Measurements from ENCODE around the gene TBX1.

Gene TBX1

GRCh38 chr22:19750507-19751490 is 9.8 kb upstream of the TBX1 start:
- Histone ChIP-seq H3K27ac (replicated peaks) (no peak overlapping the region), H3K27me3 (ENCODE audit: insufficient read depth, poor library complexity, severe bottlenecking) (peaks cover 21% of the 10 kb centered on the region), H3K4me3 (replicated peaks; ENCODE audit: insufficient read depth, low read length) (no peak overlapping the region)
- DNase-seq (ENCODE audit: low read depth in 1 of 2, low spot score in 1 of 2), result no peak
- TF ChIP-seq, protein P1, sequence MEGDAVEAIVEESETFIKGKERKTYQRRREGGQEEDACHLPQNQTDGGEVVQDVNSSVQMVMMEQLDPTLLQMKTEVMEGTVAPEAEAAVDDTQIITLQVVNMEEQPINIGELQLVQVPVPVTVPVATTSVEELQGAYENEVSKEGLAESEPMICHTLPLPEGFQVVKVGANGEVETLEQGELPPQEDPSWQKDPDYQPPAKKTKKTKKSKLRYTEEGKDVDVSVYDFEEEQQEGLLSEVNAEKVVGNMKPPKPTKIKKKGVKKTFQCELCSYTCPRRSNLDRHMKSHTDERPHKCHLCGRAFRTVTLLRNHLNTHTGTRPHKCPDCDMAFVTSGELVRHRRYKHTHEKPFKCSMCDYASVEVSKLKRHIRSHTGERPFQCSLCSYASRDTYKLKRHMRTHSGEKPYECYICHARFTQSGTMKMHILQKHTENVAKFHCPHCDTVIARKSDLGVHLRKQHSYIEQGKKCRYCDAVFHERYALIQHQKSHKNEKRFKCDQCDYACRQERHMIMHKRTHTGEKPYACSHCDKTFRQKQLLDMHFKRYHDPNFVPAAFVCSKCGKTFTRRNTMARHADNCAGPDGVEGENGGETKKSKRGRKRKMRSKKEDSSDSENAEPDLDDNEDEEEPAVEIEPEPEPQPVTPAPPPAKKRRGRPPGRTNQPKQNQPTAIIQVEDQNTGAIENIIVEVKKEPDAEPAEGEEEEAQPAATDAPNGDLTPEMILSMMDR (IDR thresholded peaks at IDR 0.05; ENCODE audit: insufficient read depth, low read length), result no peak
- TF ChIP-seq GABPA (IDR thresholded peaks at IDR 0.05; ENCODE audit: low read depth), result no peak
- no peak for TF ChIP-seq SPI1 (IDR thresholded peaks at IDR 0.05; ENCODE audit: borderline replicate concordance, low read depth)
- TF ChIP-seq, protein P2, sequence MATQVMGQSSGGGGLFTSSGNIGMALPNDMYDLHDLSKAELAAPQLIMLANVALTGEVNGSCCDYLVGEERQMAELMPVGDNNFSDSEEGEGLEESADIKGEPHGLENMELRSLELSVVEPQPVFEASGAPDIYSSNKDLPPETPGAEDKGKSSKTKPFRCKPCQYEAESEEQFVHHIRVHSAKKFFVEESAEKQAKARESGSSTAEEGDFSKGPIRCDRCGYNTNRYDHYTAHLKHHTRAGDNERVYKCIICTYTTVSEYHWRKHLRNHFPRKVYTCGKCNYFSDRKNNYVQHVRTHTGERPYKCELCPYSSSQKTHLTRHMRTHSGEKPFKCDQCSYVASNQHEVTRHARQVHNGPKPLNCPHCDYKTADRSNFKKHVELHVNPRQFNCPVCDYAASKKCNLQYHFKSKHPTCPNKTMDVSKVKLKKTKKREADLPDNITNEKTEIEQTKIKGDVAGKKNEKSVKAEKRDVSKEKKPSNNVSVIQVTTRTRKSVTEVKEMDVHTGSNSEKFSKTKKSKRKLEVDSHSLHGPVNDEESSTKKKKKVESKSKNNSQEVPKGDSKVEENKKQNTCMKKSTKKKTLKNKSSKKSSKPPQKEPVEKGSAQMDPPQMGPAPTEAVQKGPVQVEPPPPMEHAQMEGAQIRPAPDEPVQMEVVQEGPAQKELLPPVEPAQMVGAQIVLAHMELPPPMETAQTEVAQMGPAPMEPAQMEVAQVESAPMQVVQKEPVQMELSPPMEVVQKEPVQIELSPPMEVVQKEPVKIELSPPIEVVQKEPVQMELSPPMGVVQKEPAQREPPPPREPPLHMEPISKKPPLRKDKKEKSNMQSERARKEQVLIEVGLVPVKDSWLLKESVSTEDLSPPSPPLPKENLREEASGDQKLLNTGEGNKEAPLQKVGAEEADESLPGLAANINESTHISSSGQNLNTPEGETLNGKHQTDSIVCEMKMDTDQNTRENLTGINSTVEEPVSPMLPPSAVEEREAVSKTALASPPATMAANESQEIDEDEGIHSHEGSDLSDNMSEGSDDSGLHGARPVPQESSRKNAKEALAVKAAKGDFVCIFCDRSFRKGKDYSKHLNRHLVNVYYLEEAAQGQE (IDR thresholded peaks at IDR 0.05; ENCODE audit: insufficient replicate concordance, low read depth), result no peak
- no peak for TF ChIP-seq POLR2AphosphoS5 (IDR thresholded peaks at IDR 0.05; ENCODE audit: low read depth)

DNA sequence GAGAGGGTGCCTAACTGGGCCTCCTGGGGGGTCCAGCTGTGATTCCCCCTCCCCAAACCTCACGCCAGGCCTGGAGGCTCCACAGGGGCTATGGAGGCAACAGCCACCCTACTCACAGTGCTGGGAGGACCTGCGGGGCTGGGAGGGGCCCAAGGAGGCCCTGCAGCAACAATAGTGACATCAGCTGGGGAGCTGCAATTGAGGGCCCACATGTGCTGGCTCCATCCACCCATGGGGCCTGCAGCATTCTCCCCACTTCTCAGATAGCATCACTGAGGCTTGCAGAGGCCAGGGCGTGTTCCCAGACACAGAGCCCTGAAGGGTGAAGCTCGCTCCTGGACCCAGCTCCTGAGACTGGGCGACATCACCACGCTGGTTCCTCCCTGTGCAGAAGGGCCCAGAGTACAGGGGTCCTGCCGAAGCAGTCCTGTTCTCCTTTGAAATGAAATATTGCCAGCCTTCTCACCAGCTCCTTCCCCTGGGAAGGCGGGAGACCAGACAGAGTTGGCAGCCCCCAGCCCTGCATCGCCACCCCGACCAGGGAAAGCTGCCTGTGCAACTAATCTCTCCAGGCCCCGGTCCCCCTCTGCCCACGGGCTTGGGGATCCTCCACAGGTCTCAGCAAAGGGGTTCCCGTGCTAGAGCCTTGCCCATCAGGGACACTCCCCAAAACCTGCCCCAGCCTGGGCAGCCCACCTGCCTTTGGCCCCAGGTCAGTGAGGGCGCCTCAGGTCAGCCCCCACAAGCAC is 8.9 kb upstream of the TBX1 start:
- H3K27me3 ChIP-seq (ENCODE audit: insufficient read depth, poor library complexity, severe bottlenecking), result peaks cover 30% of the 10 kb centered on the region
- no peak overlapping the region for H3K27ac ChIP-seq (replicated peaks)
- TF ChIP-seq, protein P1 (IDR thresholded peaks at IDR 0.05; ENCODE audit: insufficient read depth, low read length), result no peak
- no peak for TF ChIP-seq GABPA (IDR thresholded peaks at IDR 0.05; ENCODE audit: low read depth)
- TF ChIP-seq POLR2AphosphoS5 (IDR thresholded peaks at IDR 0.05; ENCODE audit: low read depth), result no peak
- TF ChIP-seq, protein P2 (IDR thresholded peaks at IDR 0.05; ENCODE audit: insufficient replicate concordance, low read depth), result no peak
- TF ChIP-seq SPI1 (IDR thresholded peaks at IDR 0.05; ENCODE audit: borderline replicate concordance, low read depth), result no peak
- DNase-seq (ENCODE audit: low read depth in 1 of 2, low spot score in 1 of 2), result no peak
- H3K4me3 ChIP-seq (replicated peaks; ENCODE audit: insufficient read depth, low read length), result no peak overlapping the region

DNA sequence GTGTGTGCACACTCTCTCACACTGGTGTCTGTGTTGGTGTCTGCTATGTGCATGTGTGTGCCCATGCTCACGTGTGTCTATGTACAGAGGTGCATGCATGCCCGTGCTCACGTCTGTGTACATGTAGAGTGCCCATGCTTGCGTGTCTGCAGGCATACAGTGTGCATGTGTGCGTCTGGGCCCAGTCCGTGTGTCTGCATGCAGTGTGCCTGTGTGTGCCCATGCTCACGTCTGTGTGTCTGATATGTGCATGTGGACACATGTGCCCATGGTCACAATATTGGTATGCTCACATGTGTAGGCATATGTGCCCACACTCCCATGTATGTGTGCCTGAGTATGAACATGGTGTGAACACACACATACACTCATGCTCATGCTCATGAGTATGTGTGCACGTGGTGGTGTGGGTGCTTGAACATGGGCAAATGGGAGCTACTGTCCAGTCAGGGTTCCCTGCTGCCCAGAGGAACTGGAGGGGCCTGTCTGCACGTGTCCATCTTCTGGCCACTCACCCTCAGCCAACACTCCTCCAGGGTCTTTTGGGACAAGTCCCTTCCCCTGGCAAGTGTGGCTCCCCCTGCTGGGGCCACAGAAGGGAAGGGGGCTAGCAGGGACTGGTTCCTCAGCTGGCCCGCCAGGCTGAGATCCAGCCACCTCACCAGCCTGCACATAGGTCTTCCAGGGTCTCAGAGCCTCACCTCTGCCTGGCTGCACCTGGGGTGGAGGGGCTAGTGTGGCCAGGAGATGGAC is 7.3 kb upstream of the TBX1 start:
- Histone ChIP-seq H3K27ac (replicated peaks) (no peak overlapping the region), H3K27me3 (ENCODE audit: insufficient read depth, poor library complexity, severe bottlenecking) (peaks cover 45% of the 10 kb centered on the region), H3K4me3 (replicated peaks; ENCODE audit: insufficient read depth, low read length) (no peak overlapping the region)
- no peak for DNase-seq (ENCODE audit: low read depth in 1 of 2, low spot score in 1 of 2)
- TF ChIP-seq SPI1 (IDR thresholded peaks at IDR 0.05; ENCODE audit: borderline replicate concordance, low read depth) (no peak), POLR2AphosphoS5 (IDR thresholded peaks at IDR 0.05; ENCODE audit: low read depth) (no peak), GABPA (IDR thresholded peaks at IDR 0.05; ENCODE audit: low read depth) (no peak)
- TF ChIP-seq, protein P2 (IDR thresholded peaks at IDR 0.05; ENCODE audit: insufficient replicate concordance, low read depth), result no peak
- TF ChIP-seq, protein P1 (IDR thresholded peaks at IDR 0.05; ENCODE audit: insufficient read depth, low read length), result no peak

Data from HL-60 (cell line).